Neuronal stem cell (in vitro differentiated cells): ENCODE data around the gene OVCA2.

Experiments used
- DNase-seq: peaks from one replicate; pipeline ENCODE4 v3.0.0-alpha.2; 2013; ENCODE audit warnings: low spot score
- H2AFZ ChIP-seq: one replicate; pipeline ENCODE4 v1.6.1; 2013; ENCODE audit warnings: mild to moderate bottlenecking, low read length, inconsistent platforms
- H2AK5ac ChIP-seq: 2 replicates; pipeline ENCODE4 v1.6.1; 2013; ENCODE audit warnings: low read depth, mild to moderate bottlenecking, inconsistent platforms, low read length, moderate library complexity, mixed read lengths
- H2BK120ac ChIP-seq: 2 replicates; pipeline ENCODE4 v1.6.1; 2013; ENCODE audit warnings: low read depth, mild to moderate bottlenecking, inconsistent platforms, low read length, moderate library complexity, mixed read lengths
- H2BK12ac ChIP-seq: one replicate; pipeline ENCODE4 v1.6.1; 2013; ENCODE audit warnings: low read length, inconsistent platforms
- H2BK15ac ChIP-seq: 2 replicates; pipeline ENCODE4 v1.6.1; 2013; ENCODE audit warnings: mild to moderate bottlenecking, low read length, inconsistent platforms, mixed read lengths
- H2BK5ac ChIP-seq: one replicate; pipeline ENCODE4 v1.6.1; 2013; ENCODE audit warnings: inconsistent platforms, mild to moderate bottlenecking, low read length, moderate library complexity
- H3K14ac ChIP-seq: one replicate; pipeline ENCODE4 v1.6.1; 2013; ENCODE audit warnings: low read length, inconsistent platforms
- H3K18ac ChIP-seq: 2 replicates; pipeline ENCODE4 v1.6.1; 2013; ENCODE audit warnings: low read length, inconsistent platforms
- H3K23ac ChIP-seq: 2 replicates; pipeline ENCODE4 v1.6.1; 2013; ENCODE audit warnings: low read depth, mild to moderate bottlenecking, mixed read lengths, low read length, inconsistent platforms; ENCODE audit not compliant: poor library complexity
- H3K27ac ChIP-seq: replicated peaks from 3 replicates; pipeline ENCODE4 v1.5.1; 2013; ENCODE audit warnings: low read length, inconsistent platforms
- H3K27me3 ChIP-seq, 3 experiments: 2 replicates each; pipeline ENCODE4 v1.6.1; 2013; ENCODE audit warnings: low read length in 3 of 3, mild to moderate bottlenecking in 2 of 3, inconsistent platforms in 1 of 3, low read depth in 1 of 3, mixed read lengths in 1 of 3, moderate library complexity in 1 of 3; ENCODE audit not compliant: control insufficient read depth in 3 of 3, insufficient read depth in 3 of 3
- H3K36me3 ChIP-seq, 2 donors: replicated peaks in 1 of 2; 2 replicates each; pipeline ENCODE4 v1.6.1; 2013; ENCODE audit warnings: low read length in 2 of 2; ENCODE audit not compliant: control insufficient read depth in 2 of 2, insufficient read depth in 2 of 2
- H3K4ac ChIP-seq: 2 replicates; pipeline ENCODE4 v1.6.1; 2013; ENCODE audit warnings: inconsistent platforms, mild to moderate bottlenecking, low read length, moderate library complexity
- H3K4me1 ChIP-seq, 2 donors: 1 replicate in 1 of 2; 2 replicates in 1 of 2; pipeline ENCODE4 v1.6.1; 2013; ENCODE audit warnings: low read length in 2 of 2, low read depth in 1 of 2; ENCODE audit not compliant: control insufficient read depth in 2 of 2, insufficient read depth in 1 of 2
- H3K4me2 ChIP-seq: one replicate; pipeline ENCODE4 v1.6.1; 2013; ENCODE audit warnings: mild to moderate bottlenecking, low read length, inconsistent platforms; ENCODE audit not compliant: insufficient read depth, poor library complexity, severe bottlenecking
- H3K4me3 ChIP-seq, 2 donors: 2 replicates each; pipeline ENCODE4 v1.5.1; 2013; ENCODE audit warnings: low read length in 2 of 2, mild to moderate bottlenecking in 2 of 2, inconsistent platforms in 1 of 2, moderate library complexity in 1 of 2
- H3K79me1 ChIP-seq: one replicate; pipeline ENCODE4 v1.6.1; 2013; ENCODE audit warnings: low read depth, mild to moderate bottlenecking, inconsistent platforms, low read length, moderate library complexity
- H3K9ac ChIP-seq: one replicate; pipeline ENCODE4 v1.6.1; 2013; ENCODE audit warnings: mild to moderate bottlenecking, low read depth, low read length, inconsistent platforms; ENCODE audit not compliant: poor library complexity
- H3K9me3 ChIP-seq, 2 donors: replicated peaks in 1 of 2; 2 replicates each; pipeline versions ENCODE3 to v1.6.1; 2013; ENCODE audit warnings: low read length in 2 of 2, mild to moderate bottlenecking in 2 of 2, inconsistent platforms in 1 of 2, low read depth in 1 of 2, mixed read lengths in 1 of 2, moderate library complexity in 1 of 2; ENCODE audit not compliant: control insufficient read depth in 2 of 2, insufficient read depth in 1 of 2
- H4K8ac ChIP-seq: one replicate; pipeline ENCODE4 v1.6.1; 2013; ENCODE audit warnings: low read depth, mild to moderate bottlenecking, inconsistent platforms, low read length, moderate library complexity
- H4K91ac ChIP-seq: one replicate; pipeline ENCODE4 v1.6.1; 2013; ENCODE audit warnings: low read length, low read depth, mild to moderate bottlenecking, inconsistent platforms; ENCODE audit not compliant: poor library complexity
- WGBS, 2 donors: extraction: QIAGEN DNeasy Blood & Tissue Kit; methylation state at CpG; one replicate each; pipeline ENCODE4 v1.1.7; 2013; ENCODE audit warnings: missing lambda C conversion rate in 2 of 2, mixed read lengths in 1 of 2; ENCODE audit not compliant: insufficient read length in 2 of 2, insufficient replicate concordance in 1 of 2; ENCODE audit errors: extremely low coverage in 2 of 2; 5-methylcytosine and 5-hydroxymethylcytosine counted together

Gene OVCA2

GRCh38 chr17:2023692-2024571, 17.9 kb upstream of the OVCA2 start:
- peak overlapping the region; percentile 98 for H2BK15ac ChIP-seq
- peak overlapping the region; percentile 19 for H3K23ac ChIP-seq
- H3K27ac ChIP-seq = no peak overlapping the region
- H2BK12ac ChIP-seq = no peak overlapping the region
- H2AK5ac ChIP-seq = peak overlapping the region; percentile 76
- H3K4me3 ChIP-seq = peak overlapping the region; percentile 38 to 81
- H3K14ac ChIP-seq = peak overlapping the region; percentile 94
- DNase-seq = peak; percentile 93
- peak overlapping the region; percentile 92 for H2AFZ ChIP-seq
- peak overlapping the region; percentile 95 for H3K18ac ChIP-seq
- H3K79me1 ChIP-seq = peaks cover 1% of the 10 kb centered on the region
- peaks cover 6 to 17% of the 10 kb centered on the region in 2 donors for H3K4me1 ChIP-seq
- peak overlapping the region; percentile 96 for H3K4me2 ChIP-seq
- H4K8ac ChIP-seq = no peak overlapping the region
- H2BK5ac ChIP-seq = peak overlapping the region; percentile 95
- no peak overlapping the region for H4K91ac ChIP-seq
- peaks cover 3 to 4% of the 10 kb centered on the region in 2 donors for H3K9me3 ChIP-seq
- H3K4ac ChIP-seq = no peak overlapping the region
- no peaks in the 10 kb centered on the region for H3K36me3 ChIP-seq
- no CpG with 5 or more reads among the region's 85 CpGs for WGBS, 2 donors
- H2BK120ac ChIP-seq = peak overlapping the region; percentile 77
- peak overlapping the region; percentile 79 for H3K9ac ChIP-seq
- peaks cover 8 to 88% (median 43%) of the 10 kb centered on the region in 3 experiments for H3K27me3 ChIP-seq

GRCh38 chr17:2024572-2025219, 17.1 kb upstream of the OVCA2 start:
- Histone ChIP-seq H3K9ac (peak overlapping the region; percentile 79), H3K36me3 (no peaks in the 10 kb centered on the region), H2BK5ac (peak overlapping the region; percentile 95), H3K4me3 (peak overlapping the region; percentile 38 to 81), H4K91ac (no peak overlapping the region), H3K4me1 (peaks cover 10 to 18% of the 10 kb centered on the region in 2 donors), H2AFZ (peak overlapping the region; percentile 92), H3K4me2 (peak overlapping the region; percentile 96), H3K27ac (no peak overlapping the region), H3K4ac (no peak overlapping the region), H2BK15ac (peak overlapping the region; percentile 98), H3K18ac (peak overlapping the region; percentile 95), H3K9me3 (peaks cover 3 to 4% of the 10 kb centered on the region in 2 donors), H2BK120ac (peak overlapping the region; percentile 77), H3K23ac (peak overlapping the region; percentile 19), H2AK5ac (peak overlapping the region; percentile 76), H3K79me1 (peaks cover 1% of the 10 kb centered on the region), H3K14ac (peak overlapping the region; percentile 94), H4K8ac (no peak overlapping the region), H3K27me3 (peaks cover 8 to 86% (median 48%) of the 10 kb centered on the region in 3 experiments), H2BK12ac (no peak overlapping the region)
- DNase-seq = no peak
- WGBS, 2 donors = no CpG with 5 or more reads among the region's 73 CpGs

- peaks cover 8 to 81% (median 49%) of the 10 kb centered on the region in 3 experiments for H3K27me3 ChIP-seq
- no peak within 1 kb of the TSS for H3K27ac ChIP-seq
- peak within 1 kb of the TSS; percentile 92 for H2AFZ ChIP-seq
- DNase-seq = peak; percentile 55
- H4K91ac ChIP-seq = no peak within 1 kb of the TSS
- peak within 1 kb of the TSS; percentile 96 for H3K23ac ChIP-seq
- peak within 1 kb of the TSS; percentile 94 for H3K14ac ChIP-seq
- H3K36me3 ChIP-seq = no peaks in the 10 kb centered on the region
- peak within 1 kb of the TSS; percentile 95 for H3K18ac ChIP-seq
- no peak within 1 kb of the TSS for H3K4ac ChIP-seq
- peak within 1 kb of the TSS; percentile 38 to 81 for H3K4me3 ChIP-seq
- H4K8ac ChIP-seq = no peak within 1 kb of the TSS
- no CpG with 5 or more reads among the region's 47 CpGs for WGBS, 2 donors
- peak within 1 kb of the TSS; percentile 79 for H3K9ac ChIP-seq
- peak within 1 kb of the TSS; percentile 98 for H2BK15ac ChIP-seq
- H3K4me1 ChIP-seq = peaks cover 11 to 18% of the 10 kb centered on the region in 2 donors
- H2AK5ac ChIP-seq = peak within 1 kb of the TSS; percentile 93
- peak within 1 kb of the TSS; percentile 84 for H2BK120ac ChIP-seq
- H2BK12ac ChIP-seq = peak within 1 kb of the TSS; percentile 87
- H2BK5ac ChIP-seq = peak within 1 kb of the TSS; percentile 95
- peak within 1 kb of the TSS; percentile 96 for H3K4me2 ChIP-seq
- peaks cover 3 to 4% of the 10 kb centered on the region in 2 donors for H3K9me3 ChIP-seq
- H3K79me1 ChIP-seq = peaks cover 2% of the 10 kb centered on the region
Measured at GRCh38 chr17:2025220-2025621, 16.6 kb upstream of the OVCA2 start, which contains the start of gene RTN4RL1. Gene RTN4RL1, minus strand, starts transcription at chr17:2025334. Its CDS starts 469 bp downstream, at chr17:2024865.
